Lower leg skin (tissue), 3 donors: ENCODE data around the gene ZC3H8.

Source experiments
- POLR2A ChIP-seq, 2 donors: fragments of 450-650 bp; IDR thresholded peaks; one replicate each; pipeline ENCODE4 v1.6.1; 2016 to 2017; ENCODE audit warnings: antibody characterized with exemption in 2 of 2, mild to moderate bottlenecking in 1 of 2, moderate library complexity in 1 of 2
- TF ChIP-seq, protein P1 (sequence below), 3 donors: fragments of 450-650 bp; IDR thresholded peaks; one replicate each; pipeline ENCODE4 v1.5.1; 2016; ENCODE audit warnings: antibody characterized with exemption in 3 of 3, mild to moderate bottlenecking in 3 of 3, moderate library complexity in 2 of 3

DNA sequence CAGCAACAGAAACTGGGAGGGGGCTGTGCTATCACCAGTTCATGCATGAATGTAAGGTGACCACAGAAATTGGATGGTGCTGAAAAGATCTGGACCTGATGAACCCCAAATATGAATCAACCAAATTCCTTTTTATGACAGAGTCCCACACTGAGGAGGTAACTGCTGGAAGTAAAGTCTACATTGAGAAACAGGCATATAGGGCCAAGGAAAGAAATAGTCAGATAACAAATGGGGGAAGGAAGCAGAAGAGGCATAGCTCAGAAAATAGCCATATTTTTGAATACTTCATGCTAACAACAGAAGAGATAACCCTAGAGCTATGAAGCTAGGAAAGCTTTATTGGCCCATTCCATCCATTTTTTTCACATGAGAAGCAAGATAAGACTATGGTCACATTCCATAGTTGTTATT is 46.3 kb upstream of the ZC3H8 start:
- TF ChIP-seq, protein P1, sequence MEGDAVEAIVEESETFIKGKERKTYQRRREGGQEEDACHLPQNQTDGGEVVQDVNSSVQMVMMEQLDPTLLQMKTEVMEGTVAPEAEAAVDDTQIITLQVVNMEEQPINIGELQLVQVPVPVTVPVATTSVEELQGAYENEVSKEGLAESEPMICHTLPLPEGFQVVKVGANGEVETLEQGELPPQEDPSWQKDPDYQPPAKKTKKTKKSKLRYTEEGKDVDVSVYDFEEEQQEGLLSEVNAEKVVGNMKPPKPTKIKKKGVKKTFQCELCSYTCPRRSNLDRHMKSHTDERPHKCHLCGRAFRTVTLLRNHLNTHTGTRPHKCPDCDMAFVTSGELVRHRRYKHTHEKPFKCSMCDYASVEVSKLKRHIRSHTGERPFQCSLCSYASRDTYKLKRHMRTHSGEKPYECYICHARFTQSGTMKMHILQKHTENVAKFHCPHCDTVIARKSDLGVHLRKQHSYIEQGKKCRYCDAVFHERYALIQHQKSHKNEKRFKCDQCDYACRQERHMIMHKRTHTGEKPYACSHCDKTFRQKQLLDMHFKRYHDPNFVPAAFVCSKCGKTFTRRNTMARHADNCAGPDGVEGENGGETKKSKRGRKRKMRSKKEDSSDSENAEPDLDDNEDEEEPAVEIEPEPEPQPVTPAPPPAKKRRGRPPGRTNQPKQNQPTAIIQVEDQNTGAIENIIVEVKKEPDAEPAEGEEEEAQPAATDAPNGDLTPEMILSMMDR (IDR thresholded peaks at IDR 0.05): no peak
- TF ChIP-seq POLR2A (IDR thresholded peaks at IDR 0.05): no peak
